CD14-positive monocyte (primary cell): ENCODE measurements around the gene URB2. TPM values are rescaled to one million over a fixed set of nuclear protein-coding genes. Genes with fewer than 3 reads are reported as not detected.

ENCODE experiments used
- DNase-seq, 3 donors: peaks; one replicate each; pipeline ENCODE4 v3.0.0-alpha.2; 2011 to 2022
- H2AFZ ChIP-seq: 2 replicates; pipeline ENCODE4 v1.6.0; 2012; ENCODE audit warnings: mild to moderate bottlenecking, low read depth, low read length, inconsistent platforms; ENCODE audit not compliant: insufficient read depth, poor library complexity, severe bottlenecking
- H3K27ac ChIP-seq, 2 donors: 1 replicate in 1 of 2; 2 replicates in 1 of 2; pipeline ENCODE4 v1.5.1; 2012 to 2013; ENCODE audit warnings: low read length in 2 of 2, control low read depth in 1 of 2, inconsistent platforms in 1 of 2, low read depth in 1 of 2, mild to moderate bottlenecking in 1 of 2
- H3K27me3 ChIP-seq, 2 donors: one replicate each; pipeline versions ENCODE4 v1.6.0 to v1.6.1; 2011 to 2013; ENCODE audit warnings: low read length in 2 of 2; ENCODE audit not compliant: control insufficient read depth in 2 of 2, insufficient read depth in 2 of 2
- H3K36me3 ChIP-seq, 2 donors: replicated peaks in 1 of 2; 1 replicate in 1 of 2; 2 replicates in 1 of 2; pipeline versions ENCODE4 v1.5.1 to v1.6.1; 2012 to 2013; ENCODE audit warnings: low read length in 2 of 2, control low read depth in 1 of 2, inconsistent platforms in 1 of 2, mild to moderate bottlenecking in 1 of 2; ENCODE audit not compliant: insufficient read depth in 2 of 2, control insufficient read depth in 1 of 2
- H3K4me1 ChIP-seq, 2 donors: 1 replicate in 1 of 2; 2 replicates in 1 of 2; pipeline versions ENCODE4 v1.5.1 to v1.6.1; 2012 to 2013; ENCODE audit warnings: low read length in 2 of 2, control low read depth in 1 of 2, inconsistent platforms in 1 of 2, mild to moderate bottlenecking in 1 of 2, moderate library complexity in 1 of 2; ENCODE audit not compliant: insufficient read depth in 2 of 2, control insufficient read depth in 1 of 2
- H3K4me2 ChIP-seq: replicated peaks from 2 replicates; pipeline ENCODE3; 2012; ENCODE audit warnings: low read length, moderate library complexity, mild to moderate bottlenecking; ENCODE audit not compliant: poor library complexity, severe bottlenecking; ENCODE audit errors: extremely low read depth
- H3K4me3 ChIP-seq, 3 experiments: fragments of 200-600 bp in 1 of 3; sonication (generic) in 1 of 3; replicated peaks in 1 of 3; 1 replicate in 2 of 3; 2 replicates in 1 of 3; pipeline ENCODE4 v1.5.1; 2011 to 2013; ENCODE audit warnings: low read length in 3 of 3, mild to moderate bottlenecking in 3 of 3, control low read depth in 2 of 3, low read depth in 2 of 3, inconsistent platforms in 1 of 3, moderate library complexity in 1 of 3
- H3K79me2 ChIP-seq: 2 replicates; pipeline ENCODE4 v1.6.0; 2012; ENCODE audit warnings: mild to moderate bottlenecking, control low read depth, inconsistent platforms, low read length, moderate library complexity; ENCODE audit not compliant: insufficient read depth
- H3K9ac ChIP-seq: 2 replicates; pipeline ENCODE4 v1.6.0; 2017; ENCODE audit warnings: low read length, mild to moderate bottlenecking; ENCODE audit not compliant: insufficient read depth, poor library complexity, severe bottlenecking
- H3K9me3 ChIP-seq, 2 donors: replicated peaks in 1 of 2; 1 replicate in 1 of 2; 2 replicates in 1 of 2; pipeline versions ENCODE4 v1.5.1 to v1.6.1; 2012 to 2013; ENCODE audit warnings: low read length in 2 of 2, control low read depth in 1 of 2; ENCODE audit not compliant: control insufficient read depth in 1 of 2, insufficient read depth in 1 of 2
- H4K20me1 ChIP-seq: 2 replicates; pipeline ENCODE4 v1.6.0; 2012; ENCODE audit warnings: mild to moderate bottlenecking, low read length, control low read depth, moderate library complexity; ENCODE audit not compliant: insufficient read depth
- H3K27ac Mint-ChIP-seq, 7 donors: one replicate each; pipeline ENCODE4 v1.8.0; 2020; ENCODE audit warnings: mild to moderate bottlenecking in 7 of 7, mixed read lengths in 7 of 7, moderate library complexity in 6 of 7, inconsistent platforms in 2 of 7
- H3K27me3 Mint-ChIP-seq, 3 donors: one replicate each; pipeline ENCODE4 v1.8.0; 2021 to 2022; ENCODE audit warnings: low read depth in 3 of 3, mild to moderate bottlenecking in 3 of 3, mixed read lengths in 3 of 3, moderate library complexity in 3 of 3, inconsistent platforms in 1 of 3
- H3K36me3 Mint-ChIP-seq, 2 donors: one replicate each; pipeline ENCODE4 v1.8.0; 2020; ENCODE audit warnings: mixed read lengths in 2 of 2, inconsistent platforms in 1 of 2, mild to moderate bottlenecking in 1 of 2
- H3K4me1 Mint-ChIP-seq: one replicate; pipeline ENCODE4 v1.8.0; 2020; ENCODE audit warnings: mild to moderate bottlenecking, mixed read lengths
- H3K4me3 Mint-ChIP-seq, 2 donors: one replicate each; pipeline ENCODE4 v1.8.0; 2020; ENCODE audit warnings: mild to moderate bottlenecking in 2 of 2, mixed read lengths in 2 of 2, moderate library complexity in 1 of 2
- H3K9me3 Mint-ChIP-seq, 7 donors: one replicate each; pipeline ENCODE4 v1.8.0; 2020 to 2022; ENCODE audit warnings: mixed read lengths in 7 of 7, mild to moderate bottlenecking in 6 of 7, moderate library complexity in 6 of 7, inconsistent platforms in 2 of 7
- WGBS: methylation state at CpG from one replicate; pipeline ENCODE4 v1.1.5; 2013; ENCODE audit warnings: missing lambda C conversion rate; ENCODE audit not compliant: insufficient coverage; 5-methylcytosine and 5-hydroxymethylcytosine counted together
- intact Hi-C, 2 donors: fragments of 100-400 bp; cut with micrococcal nuclease; formaldehyde crosslinking; loops; one replicate each; pipeline versions ENCODE4 v1.15.0 to v1.15.1; 2023
- polyA plus RNA-seq, 3 donors: library from polyadenylated mRNA; depleted of rRNA in 1 of 3; unstranded in 2 of 3; stranded (reverse) in 1 of 3; fragments of 300-500 nt in 2 of 3; fragments of >200 nt in 1 of 3; fragmentation: Illumina TruSeq in 2 of 3; gene quantifications; 1 replicate in 2 of 3; 2 replicates in 1 of 3; pipeline ENCODE4 v1.2.3, GENCODE V29; 2012 to 2021
- TF ChIP-seq, protein P1 (sequence below): fragments of 200-600 bp; IDR thresholded peaks from one replicate; pipeline ENCODE4 v1.8.0; 2022; ENCODE audit warnings: antibody characterized with exemption, mild to moderate bottlenecking

The URB2 gene
- polyA plus RNA-seq, 3 donors: 0.79 to 2.8 (median 1.5) TPM

DNA sequence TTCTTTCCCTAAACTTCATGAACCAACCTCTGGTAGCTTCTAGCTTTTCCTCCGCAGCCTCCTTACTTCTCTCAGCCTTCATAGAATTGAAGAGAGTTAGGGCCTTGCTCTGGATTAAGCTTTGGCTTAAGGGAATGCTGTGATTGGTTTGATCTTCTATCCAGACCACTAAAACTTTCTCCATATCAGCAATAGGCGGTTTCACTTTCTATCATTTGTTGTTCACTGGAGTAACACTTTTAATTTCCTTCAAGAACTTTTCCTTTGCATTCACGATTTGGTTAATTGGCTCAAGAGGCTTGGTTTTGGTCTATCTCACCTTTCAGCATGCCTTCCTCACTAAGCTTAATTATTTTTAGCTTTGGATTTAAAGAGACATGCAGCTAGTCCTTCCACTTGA, 5.1 kb downstream of the URB2 start:
- no peak overlapping the region for H2AFZ ChIP-seq
- WGBS: no CpG with 5 or more reads among the region's 3 CpGs
- H3K9me3 ChIP-seq: no peaks in the 10 kb centered on the region
- Mint-ChIP-seq H3K27ac (no peak overlapping the region), H3K9me3 (no peaks in the 10 kb centered on the region), H3K36me3 (peaks cover 30 to 38% of the 10 kb centered on the region in 2 donors), H3K4me3 (no peak overlapping the region), H3K27me3 (no peaks in the 10 kb centered on the region), H3K4me1 (peaks cover 17% of the 10 kb centered on the region)
- peaks cover 4% of the 10 kb centered on the region for H4K20me1 ChIP-seq
- intact Hi-C loops: no loop called here
- no peaks in the 10 kb centered on the region for H3K27me3 ChIP-seq
- no peak overlapping the region for H3K9ac ChIP-seq
- H3K4me2 ChIP-seq: no peak overlapping the region
- H3K4me1 ChIP-seq: peaks cover 9 to 15% of the 10 kb centered on the region in 2 donors
- TF ChIP-seq, protein P1, sequence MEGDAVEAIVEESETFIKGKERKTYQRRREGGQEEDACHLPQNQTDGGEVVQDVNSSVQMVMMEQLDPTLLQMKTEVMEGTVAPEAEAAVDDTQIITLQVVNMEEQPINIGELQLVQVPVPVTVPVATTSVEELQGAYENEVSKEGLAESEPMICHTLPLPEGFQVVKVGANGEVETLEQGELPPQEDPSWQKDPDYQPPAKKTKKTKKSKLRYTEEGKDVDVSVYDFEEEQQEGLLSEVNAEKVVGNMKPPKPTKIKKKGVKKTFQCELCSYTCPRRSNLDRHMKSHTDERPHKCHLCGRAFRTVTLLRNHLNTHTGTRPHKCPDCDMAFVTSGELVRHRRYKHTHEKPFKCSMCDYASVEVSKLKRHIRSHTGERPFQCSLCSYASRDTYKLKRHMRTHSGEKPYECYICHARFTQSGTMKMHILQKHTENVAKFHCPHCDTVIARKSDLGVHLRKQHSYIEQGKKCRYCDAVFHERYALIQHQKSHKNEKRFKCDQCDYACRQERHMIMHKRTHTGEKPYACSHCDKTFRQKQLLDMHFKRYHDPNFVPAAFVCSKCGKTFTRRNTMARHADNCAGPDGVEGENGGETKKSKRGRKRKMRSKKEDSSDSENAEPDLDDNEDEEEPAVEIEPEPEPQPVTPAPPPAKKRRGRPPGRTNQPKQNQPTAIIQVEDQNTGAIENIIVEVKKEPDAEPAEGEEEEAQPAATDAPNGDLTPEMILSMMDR: no peak
- H3K4me3 ChIP-seq: no peak overlapping the region
- H3K36me3 ChIP-seq: peaks cover 18 to 44% of the 10 kb centered on the region in 2 donors
- DNase-seq: no peak
- no peak overlapping the region for H3K27ac ChIP-seq
- H3K79me2 ChIP-seq: peaks cover 40% of the 10 kb centered on the region

DNA sequence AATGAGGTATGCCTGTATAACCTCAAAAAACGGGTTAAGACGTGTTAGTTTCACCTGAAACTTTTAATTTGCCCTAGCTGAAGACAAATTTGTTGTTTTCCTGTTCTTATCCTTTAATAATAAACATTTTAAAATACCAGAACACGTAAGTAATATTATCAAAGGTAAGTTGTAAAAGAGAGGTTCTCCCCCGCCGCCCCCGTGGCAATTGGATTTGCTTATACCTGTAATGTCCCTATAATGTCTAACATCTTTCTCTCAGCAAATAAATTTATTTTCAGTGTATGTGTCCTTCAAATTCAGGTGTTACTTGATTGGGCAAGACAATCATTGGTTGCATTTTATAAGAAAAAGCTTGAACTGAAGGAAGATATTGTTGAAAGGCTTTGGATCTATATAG, 5.9 kb downstream of the URB2 start:
- no peak for DNase-seq
- H3K36me3 Mint-ChIP-seq: peaks cover 38 to 45% of the 10 kb centered on the region in 2 donors

More for the DNA sequence above, 5.9 kb downstream of the URB2 start:
- Mint-ChIP-seq H3K27ac (no peak overlapping the region), H3K27me3 (no peaks in the 10 kb centered on the region), H3K9me3 (no peaks in the 10 kb centered on the region), H3K4me3 (no peak overlapping the region), H3K4me1 (peaks cover 12% of the 10 kb centered on the region)
- no peak overlapping the region for H2AFZ ChIP-seq
- no peak overlapping the region for H3K4me3 ChIP-seq
- no peaks in the 10 kb centered on the region for H3K9me3 ChIP-seq
- intact Hi-C loops: no loop called here
- H3K27me3 ChIP-seq: no peaks in the 10 kb centered on the region
- peaks cover 26 to 52% of the 10 kb centered on the region in 2 donors for H3K36me3 ChIP-seq
- no peaks in the 10 kb centered on the region for H4K20me1 ChIP-seq
- no peak overlapping the region for H3K9ac ChIP-seq
- peaks cover 3 to 7% of the 10 kb centered on the region in 2 donors for H3K4me1 ChIP-seq
- TF ChIP-seq, protein P1: no peak
- no peak overlapping the region for H3K4me2 ChIP-seq
- whole genome bisulfite sequencing: no CpG with 5 or more reads among the region's 6 CpGs
- peaks cover 33% of the 10 kb centered on the region for H3K79me2 ChIP-seq
- no peak overlapping the region for H3K27ac ChIP-seq
